DOHH2 (cell line): ENCODE measurements around the gene TBKBP1.

Experiments used
- EZH2phosphoT487 ChIP-seq: fragments of 200-600 bp; sonication (generic); IDR thresholded peaks from 2 replicates; pipeline ENCODE4 v1.6.1; 2017; ENCODE audit warnings: borderline replicate concordance, mild to moderate bottlenecking, antibody characterized with exemption, low read length, moderate library complexity, mixed read lengths
- TF ChIP-seq, protein P1 (sequence below): fragments of 200-600 bp; sonication (generic); IDR thresholded peaks from one replicate; pipeline ENCODE4 v1.5.1; 2014; ENCODE audit warnings: antibody characterized with exemption, mild to moderate bottlenecking, low read depth, low read length; ENCODE audit not compliant: poor library complexity, severe bottlenecking

DNA sequence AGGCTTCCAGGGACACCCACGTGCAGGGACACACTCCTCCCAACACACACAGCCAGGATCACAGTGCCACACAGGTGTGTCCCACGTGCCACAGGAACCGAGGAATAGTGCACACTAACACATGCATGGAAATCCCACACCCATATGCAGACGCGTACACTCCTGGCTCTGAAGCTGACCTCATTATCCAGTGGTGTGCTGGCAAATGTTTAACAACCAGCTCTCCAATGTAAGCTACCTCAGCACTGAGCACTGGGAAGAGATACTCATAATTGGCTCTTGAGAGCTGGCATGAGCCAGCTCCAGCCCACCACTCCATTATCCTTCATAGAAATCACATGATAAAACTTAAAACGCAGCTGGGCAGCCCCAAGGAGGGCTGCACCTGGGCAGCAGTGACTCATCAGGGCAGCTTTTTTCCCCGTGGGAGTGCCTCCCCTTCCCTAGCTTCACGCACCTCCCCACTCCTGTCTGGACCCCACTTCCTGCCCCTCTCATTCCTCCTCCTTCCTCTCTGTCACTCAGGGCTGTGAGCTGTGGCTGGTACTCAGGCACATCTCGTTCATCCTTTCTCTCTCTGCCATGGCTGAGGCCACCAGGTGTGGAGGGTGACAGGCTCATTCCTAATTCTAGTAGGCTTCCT, 24.1 kb downstream of the TBKBP1 start:
- TF ChIP-seq, protein P1, sequence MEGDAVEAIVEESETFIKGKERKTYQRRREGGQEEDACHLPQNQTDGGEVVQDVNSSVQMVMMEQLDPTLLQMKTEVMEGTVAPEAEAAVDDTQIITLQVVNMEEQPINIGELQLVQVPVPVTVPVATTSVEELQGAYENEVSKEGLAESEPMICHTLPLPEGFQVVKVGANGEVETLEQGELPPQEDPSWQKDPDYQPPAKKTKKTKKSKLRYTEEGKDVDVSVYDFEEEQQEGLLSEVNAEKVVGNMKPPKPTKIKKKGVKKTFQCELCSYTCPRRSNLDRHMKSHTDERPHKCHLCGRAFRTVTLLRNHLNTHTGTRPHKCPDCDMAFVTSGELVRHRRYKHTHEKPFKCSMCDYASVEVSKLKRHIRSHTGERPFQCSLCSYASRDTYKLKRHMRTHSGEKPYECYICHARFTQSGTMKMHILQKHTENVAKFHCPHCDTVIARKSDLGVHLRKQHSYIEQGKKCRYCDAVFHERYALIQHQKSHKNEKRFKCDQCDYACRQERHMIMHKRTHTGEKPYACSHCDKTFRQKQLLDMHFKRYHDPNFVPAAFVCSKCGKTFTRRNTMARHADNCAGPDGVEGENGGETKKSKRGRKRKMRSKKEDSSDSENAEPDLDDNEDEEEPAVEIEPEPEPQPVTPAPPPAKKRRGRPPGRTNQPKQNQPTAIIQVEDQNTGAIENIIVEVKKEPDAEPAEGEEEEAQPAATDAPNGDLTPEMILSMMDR, result no peak
- TF ChIP-seq EZH2phosphoT487, result no peak
